DND-41 (cell line): ENCODE results near the gene GAB1.

Experiments
- EZH2 ChIP-seq: IDR thresholded peaks from 3 replicates; pipeline ENCODE4 v1.6.1; 2012; ENCODE audit warnings: borderline replicate concordance, low read depth, mild to moderate bottlenecking, moderate library complexity, low read length, inconsistent platforms; ENCODE audit not compliant: severe bottlenecking
- TF ChIP-seq, protein P1 (sequence below): IDR thresholded peaks from 2 replicates; pipeline ENCODE4 v1.5.1; 2012; ENCODE audit warnings: borderline replicate concordance, low read length, moderate library complexity, mild to moderate bottlenecking; ENCODE audit not compliant: poor library complexity, severe bottlenecking; ENCODE audit errors: extremely low read depth

DNA sequence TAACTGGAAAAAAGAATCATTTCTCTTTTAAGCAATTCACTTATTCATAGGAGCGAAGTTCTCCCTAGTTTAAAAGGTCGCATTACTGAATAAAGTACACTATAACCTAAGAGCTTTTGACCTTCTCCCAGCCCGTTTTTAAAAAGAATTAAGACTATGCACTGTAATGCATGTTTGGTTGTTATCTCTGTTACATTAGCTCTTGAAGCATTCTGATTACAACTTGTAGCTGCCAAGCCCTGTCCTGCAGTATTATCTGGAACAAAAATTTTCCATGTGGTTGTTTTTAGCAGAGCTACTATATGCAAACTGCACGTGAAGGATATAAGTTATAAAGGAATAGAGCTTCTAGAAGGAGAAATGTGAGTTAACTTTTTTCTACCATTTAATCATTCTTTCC is 8.1 kb downstream of the GAB1 start:
- TF ChIP-seq, protein P1, sequence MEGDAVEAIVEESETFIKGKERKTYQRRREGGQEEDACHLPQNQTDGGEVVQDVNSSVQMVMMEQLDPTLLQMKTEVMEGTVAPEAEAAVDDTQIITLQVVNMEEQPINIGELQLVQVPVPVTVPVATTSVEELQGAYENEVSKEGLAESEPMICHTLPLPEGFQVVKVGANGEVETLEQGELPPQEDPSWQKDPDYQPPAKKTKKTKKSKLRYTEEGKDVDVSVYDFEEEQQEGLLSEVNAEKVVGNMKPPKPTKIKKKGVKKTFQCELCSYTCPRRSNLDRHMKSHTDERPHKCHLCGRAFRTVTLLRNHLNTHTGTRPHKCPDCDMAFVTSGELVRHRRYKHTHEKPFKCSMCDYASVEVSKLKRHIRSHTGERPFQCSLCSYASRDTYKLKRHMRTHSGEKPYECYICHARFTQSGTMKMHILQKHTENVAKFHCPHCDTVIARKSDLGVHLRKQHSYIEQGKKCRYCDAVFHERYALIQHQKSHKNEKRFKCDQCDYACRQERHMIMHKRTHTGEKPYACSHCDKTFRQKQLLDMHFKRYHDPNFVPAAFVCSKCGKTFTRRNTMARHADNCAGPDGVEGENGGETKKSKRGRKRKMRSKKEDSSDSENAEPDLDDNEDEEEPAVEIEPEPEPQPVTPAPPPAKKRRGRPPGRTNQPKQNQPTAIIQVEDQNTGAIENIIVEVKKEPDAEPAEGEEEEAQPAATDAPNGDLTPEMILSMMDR = no peak
- TF ChIP-seq EZH2 = no peak
